Medulla oblongata (tissue), 1 donor: ENCODE results near the gene ZNF618.

Experiments
- DNase-seq: peaks from one replicate; pipeline ENCODE4 v3.0.0-alpha.2; 2015; ENCODE audit errors: extremely low spot score

ZNF618 gene

GRCh38 chr9:114021578-114021977 is 145.5 kb downstream of the ZNF618 start:
- no peak for DNase-seq

GRCh38 chr9:114023961-114024360 is 147.9 kb downstream of the ZNF618 start:
- DNase-seq: no peak

GRCh38 chr9:114025196-114025753 is 149.2 kb downstream of the ZNF618 start:
- no peak for DNase-seq

GRCh38 chr9:114025760-114026159 is 149.7 kb downstream of the ZNF618 start:
- no peak for DNase-seq

GRCh38 chr9:114026335-114026734 is 150.2 kb downstream of the ZNF618 start:
- DNase-seq: no peak

- DNase-seq: no peak
Observed at GRCh38 chr9:114027159-114027862, 151.2 kb downstream of the ZNF618 start.

GRCh38 chr9:114027863-114028465 is 151.9 kb downstream of the ZNF618 start:
- DNase-seq: no peak

- no peak for DNase-seq
Observed at GRCh38 chr9:114028646-114029045, 152.5 kb downstream of the ZNF618 start.

GRCh38 chr9:114029311-114030170 is 153.4 kb downstream of the ZNF618 start:
- no peak for DNase-seq

GRCh38 chr9:114030364-114030763 is 154.3 kb downstream of the ZNF618 start:
- DNase-seq: no peak

- DNase-seq: no peak
Observed at GRCh38 chr9:114031037-114031630, 155.0 kb downstream of the ZNF618 start.

- no peak for DNase-seq
Observed at GRCh38 chr9:114031948-114032840, 156.1 kb downstream of the ZNF618 start.

GRCh38 chr9:114033397-114034103 is 157.4 kb downstream of the ZNF618 start:
- DNase-seq: peak; percentile 40

GRCh38 chr9:114034196-114034595 is 158.1 kb downstream of the ZNF618 start:
- DNase-seq: no peak

- DNase-seq: peak; percentile 15
Observed at GRCh38 chr9:114034661-114035062, 158.6 kb downstream of the ZNF618 start.

- DNase-seq: peak; percentile 24
Observed at GRCh38 chr9:114035221-114035844, 159.2 kb downstream of the ZNF618 start.

GRCh38 chr9:114035845-114036801 is 160.0 kb downstream of the ZNF618 start:
- DNase-seq: no peak

- DNase-seq: no peak
Observed at GRCh38 chr9:114037249-114037648, 161.1 kb downstream of the ZNF618 start.
